WI38 (cell line): ENCODE results near the gene SFT2D3.
A peak's percentile ranks its signal among the peaks of the same experiment; 100 is the strongest.

Experiments
- H3K4me3 ChIP-seq: 2 replicates; pipeline ENCODE4 v1.5.1; 2011; ENCODE audit warnings: low read depth, mild to moderate bottlenecking, control low read depth, low read length
- CTCF ChIP-seq: IDR thresholded peaks from 2 replicates; pipeline ENCODE4 v1.5.1; 2012; ENCODE audit warnings: low read depth, mild to moderate bottlenecking, control low read depth, low read length

The SFT2D3 gene

GRCh38 chr2:127685410-127686080 lies 15.8 kb upstream of the SFT2D3 start:
- no peak for TF ChIP-seq CTCF
- H3K4me3 ChIP-seq, result no peak overlapping the region

GRCh38 chr2:127688405-127688804 lies 12.9 kb upstream of the SFT2D3 start:
- TF ChIP-seq CTCF, result no peak
- H3K4me3 ChIP-seq, result no peak overlapping the region

- H3K4me3 ChIP-seq, result no peak overlapping the region
- TF ChIP-seq CTCF, result no peak
These were observed 10.6 kb upstream of the SFT2D3 start for GRCh38 chr2:127690696-127691095.

- no peak for TF ChIP-seq CTCF
- no peak overlapping the region for H3K4me3 ChIP-seq
These were observed 6.3 kb upstream of the SFT2D3 start for GRCh38 chr2:127694986-127695385.

- TF ChIP-seq CTCF, result peak; percentile 57
- 0 out of 2 replicates have a peak overlapping the region, but pooled peaks have one; percentile 16 for H3K4me3 ChIP-seq
These were observed 5.5 kb upstream of the SFT2D3 start for GRCh38 chr2:127695491-127696472.

GRCh38 chr2:127697482-127698180 lies 3.7 kb upstream of the SFT2D3 start:
- no peak overlapping the region for H3K4me3 ChIP-seq
- TF ChIP-seq CTCF, result no peak
